ENCODE results near the gene INO80.
A peak's percentile ranks its signal among the peaks of the same experiment; 100 is the strongest.

Gene INO80

DNA sequence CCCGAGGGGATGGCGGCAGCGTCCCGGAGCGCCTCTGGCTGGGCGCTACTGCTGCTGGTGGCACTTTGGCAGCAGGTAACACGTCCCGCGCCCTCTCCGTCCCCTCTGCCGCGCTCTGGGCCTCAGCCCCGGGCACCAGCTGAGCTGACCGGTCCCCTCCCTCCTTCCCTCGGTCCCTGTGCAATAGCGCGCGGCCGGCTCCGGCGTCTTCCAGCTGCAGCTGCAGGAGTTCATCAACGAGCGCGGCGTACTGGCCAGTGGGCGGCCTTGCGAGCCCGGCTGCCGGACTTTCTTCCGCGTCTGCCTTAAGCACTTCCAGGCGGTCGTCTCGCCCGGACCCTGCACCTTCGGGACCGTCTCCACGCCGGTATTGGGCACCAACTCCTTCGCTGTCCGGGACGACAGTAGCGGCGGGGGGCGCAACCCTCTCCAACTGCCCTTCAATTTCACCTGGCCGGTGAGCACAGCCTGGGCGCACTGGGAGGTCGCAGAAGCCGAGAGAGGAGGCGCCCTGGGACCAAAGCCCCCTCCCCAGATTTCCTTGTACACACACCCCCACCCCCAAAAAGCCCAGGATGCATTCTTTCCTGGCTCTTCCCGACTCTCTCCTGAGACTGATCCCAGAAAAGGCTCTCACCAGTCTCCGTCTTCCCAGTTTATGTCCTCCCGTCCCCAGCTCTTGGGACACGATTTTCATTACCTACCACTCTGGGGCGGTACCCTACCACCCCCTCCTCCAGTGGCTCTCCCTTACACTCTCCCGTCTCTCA lies 186.2 kb downstream of the INO80 start:
- ATAC-seq = peak; percentile 72

More for the DNA sequence above, 186.2 kb downstream of the INO80 start:
- TF ChIP-seq TCF4 (CRISPR knock-in tag; IDR thresholded peaks at IDR 0.05; ENCODE audit: borderline replicate concordance) = no peak
- TF ChIP-seq, protein P1, sequence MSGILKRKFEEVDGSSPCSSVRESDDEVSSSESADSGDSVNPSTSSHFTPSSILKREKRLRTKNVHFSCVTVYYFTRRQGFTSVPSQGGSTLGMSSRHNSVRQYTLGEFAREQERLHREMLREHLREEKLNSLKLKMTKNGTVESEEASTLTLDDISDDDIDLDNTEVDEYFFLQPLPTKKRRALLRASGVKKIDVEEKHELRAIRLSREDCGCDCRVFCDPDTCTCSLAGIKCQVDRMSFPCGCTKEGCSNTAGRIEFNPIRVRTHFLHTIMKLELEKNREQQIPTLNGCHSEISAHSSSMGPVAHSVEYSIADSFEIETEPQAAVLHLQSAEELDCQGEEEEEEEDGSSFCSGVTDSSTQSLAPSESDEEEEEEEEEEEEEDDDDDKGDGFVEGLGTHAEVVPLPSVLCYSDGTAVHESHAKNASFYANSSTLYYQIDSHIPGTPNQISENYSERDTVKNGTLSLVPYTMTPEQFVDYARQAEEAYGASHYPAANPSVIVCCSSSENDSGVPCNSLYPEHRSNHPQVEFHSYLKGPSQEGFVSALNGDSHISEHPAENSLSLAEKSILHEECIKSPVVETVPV (CRISPR knock-in tag; IDR thresholded peaks at IDR 0.05) = no peak
- TF ChIP-seq ZNF70 (CRISPR knock-in tag; IDR thresholded peaks at IDR 0.05) = no peak
- TF ChIP-seq ISL1 (CRISPR knock-in tag; IDR thresholded peaks at IDR 0.05) = no peak
- no peak for TF ChIP-seq ZFP3 (CRISPR knock-in tag; IDR thresholded peaks at IDR 0.05)
- no peak for TF ChIP-seq PPARA (CRISPR knock-in tag; IDR thresholded peaks at IDR 0.05; ENCODE audit: borderline replicate concordance)
- no peak for TF ChIP-seq OSR1 (CRISPR knock-in tag; IDR thresholded peaks at IDR 0.05)
- no peak for TF ChIP-seq SNAI2 (CRISPR knock-in tag; IDR thresholded peaks at IDR 0.05)
- TF ChIP-seq TOX (CRISPR knock-in tag; IDR thresholded peaks at IDR 0.05; ENCODE audit: borderline replicate concordance) = no peak
- no peak for TF ChIP-seq ZNF565 (CRISPR knock-in tag; conservative IDR thresholded peaks at IDR 0.05; ENCODE audit: low read depth)
- no peak for TF ChIP-seq RARB (CRISPR knock-in tag; IDR thresholded peaks at IDR 0.05)
- TF ChIP-seq ESRRG (CRISPR knock-in tag; IDR thresholded peaks at IDR 0.05) = no peak
- TF ChIP-seq, protein P2, sequence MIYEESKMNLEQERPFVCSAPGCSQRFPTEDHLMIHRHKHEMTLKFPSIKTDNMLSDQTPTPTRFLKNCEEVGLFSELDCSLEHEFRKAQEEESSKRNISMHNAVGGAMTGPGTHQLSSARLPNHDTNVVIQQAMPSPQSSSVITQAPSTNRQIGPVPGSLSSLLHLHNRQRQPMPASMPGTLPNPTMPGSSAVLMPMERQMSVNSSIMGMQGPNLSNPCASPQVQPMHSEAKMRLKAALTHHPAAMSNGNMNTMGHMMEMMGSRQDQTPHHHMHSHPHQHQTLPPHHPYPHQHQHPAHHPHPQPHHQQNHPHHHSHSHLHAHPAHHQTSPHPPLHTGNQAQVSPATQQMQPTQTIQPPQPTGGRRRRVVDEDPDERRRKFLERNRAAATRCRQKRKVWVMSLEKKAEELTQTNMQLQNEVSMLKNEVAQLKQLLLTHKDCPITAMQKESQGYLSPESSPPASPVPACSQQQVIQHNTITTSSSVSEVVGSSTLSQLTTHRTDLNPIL (CRISPR knock-in tag; IDR thresholded peaks at IDR 0.05; ENCODE audit: low read depth) = no peak
- no peak for TF ChIP-seq ZFP30 (CRISPR knock-in tag; IDR thresholded peaks at IDR 0.05)
- no peak for TF ChIP-seq BACH2 (CRISPR knock-in tag; IDR thresholded peaks at IDR 0.05; ENCODE audit: borderline replicate concordance)
